CD4-positive, alpha-beta T cell treated with Interferon gamma for 1 hour (primary cell): ENCODE results near the gene NCK2.
"Not testable (repeated sequence)": the region's sequence is repeated elsewhere in the genome, so short reads cannot be mapped to it uniquely, and the experiment has no call there.

ENCODE experiments used
- DNase-seq: peaks from one replicate; pipeline ENCODE4 v3.0.0-alpha.2; 2020

NCK2 gene

GRCh38 chr2:105879106-105879802, 134.5 kb downstream of the NCK2 start:
- no peak for DNase-seq

DNA sequence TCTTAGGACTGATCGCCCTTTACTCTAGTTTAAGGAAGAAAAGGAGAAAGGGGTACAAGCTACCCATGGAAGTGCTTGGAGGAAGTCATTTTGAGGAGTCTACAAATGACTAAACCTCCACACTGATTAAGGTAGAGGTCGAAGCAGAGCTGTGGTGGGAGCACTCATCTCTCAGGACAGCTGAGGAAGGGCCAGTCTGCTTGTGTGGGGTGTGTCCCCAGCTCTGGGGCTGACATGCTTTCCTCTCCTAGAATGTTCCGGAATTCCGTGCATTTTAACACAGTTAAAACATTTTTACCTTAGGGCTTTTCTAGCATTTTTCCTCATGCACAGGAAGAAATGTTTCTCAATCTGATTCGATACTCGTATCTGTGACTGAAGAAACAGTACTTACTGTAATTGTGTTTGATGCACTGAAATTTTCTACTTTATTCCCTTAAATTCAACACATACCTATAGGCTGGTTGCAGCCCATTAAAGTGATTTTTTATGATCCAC, 135.1 kb downstream of the NCK2 start:
- no peak for DNase-seq

DNA sequence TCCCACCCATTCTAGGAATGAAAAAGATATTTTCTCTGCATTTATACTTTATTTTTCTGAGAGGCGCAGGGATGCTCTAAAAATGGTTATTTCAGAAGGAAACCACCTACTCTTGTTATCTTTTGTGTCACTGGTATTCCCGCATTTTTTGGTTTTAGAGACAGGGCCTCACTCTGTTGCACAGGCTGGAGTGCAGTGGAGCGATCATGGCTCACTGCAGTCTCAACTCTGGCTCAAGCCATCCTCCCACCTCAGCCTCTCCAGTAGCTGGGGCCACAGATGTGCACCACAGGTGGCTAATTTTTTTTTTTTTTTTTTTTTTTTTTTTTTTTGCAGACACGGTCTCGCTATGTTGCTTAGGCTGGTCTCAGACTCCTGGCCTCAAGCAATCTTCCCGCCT, 135.9 kb downstream of the NCK2 start:
- no peak for DNase-seq

DNA sequence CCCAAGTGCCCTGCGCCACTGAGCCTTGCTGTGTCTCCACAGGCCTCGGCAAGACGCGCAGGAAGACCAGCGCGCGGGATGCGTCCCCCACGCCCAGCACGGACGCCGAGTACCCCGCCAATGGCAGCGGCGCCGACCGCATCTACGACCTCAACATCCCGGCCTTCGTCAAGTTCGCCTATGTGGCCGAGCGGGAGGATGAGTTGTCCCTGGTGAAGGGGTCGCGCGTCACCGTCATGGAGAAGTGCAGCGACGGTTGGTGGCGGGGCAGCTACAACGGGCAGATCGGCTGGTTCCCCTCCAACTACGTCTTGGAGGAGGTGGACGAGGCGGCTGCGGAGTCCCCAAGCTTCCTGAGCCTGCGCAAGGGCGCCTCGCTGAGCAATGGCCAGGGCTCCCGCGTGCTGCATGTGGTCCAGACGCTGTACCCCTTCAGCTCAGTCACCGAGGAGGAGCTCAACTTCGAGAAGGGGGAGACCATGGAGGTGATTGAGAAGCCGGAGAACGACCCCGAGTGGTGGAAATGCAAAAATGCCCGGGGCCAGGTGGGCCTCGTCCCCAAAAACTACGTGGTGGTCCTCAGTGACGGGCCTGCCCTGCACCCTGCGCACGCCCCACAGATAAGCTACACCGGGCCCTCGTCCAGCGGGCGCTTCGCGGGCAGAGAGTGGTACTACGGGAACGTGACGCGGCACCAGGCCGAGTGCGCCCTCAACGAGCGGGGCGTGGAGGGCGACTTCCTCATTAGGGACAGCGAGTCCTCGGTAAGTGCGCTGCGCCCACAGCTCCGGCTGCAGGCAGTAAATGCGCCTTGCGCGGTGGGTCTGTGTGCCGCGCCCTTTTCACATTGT, 136.8 kb downstream of the NCK2 start:
- DNase-seq, result no peak

GRCh38 chr2:105882341-105882740, 137.6 kb downstream of the NCK2 start:
- no peak for DNase-seq

DNA sequence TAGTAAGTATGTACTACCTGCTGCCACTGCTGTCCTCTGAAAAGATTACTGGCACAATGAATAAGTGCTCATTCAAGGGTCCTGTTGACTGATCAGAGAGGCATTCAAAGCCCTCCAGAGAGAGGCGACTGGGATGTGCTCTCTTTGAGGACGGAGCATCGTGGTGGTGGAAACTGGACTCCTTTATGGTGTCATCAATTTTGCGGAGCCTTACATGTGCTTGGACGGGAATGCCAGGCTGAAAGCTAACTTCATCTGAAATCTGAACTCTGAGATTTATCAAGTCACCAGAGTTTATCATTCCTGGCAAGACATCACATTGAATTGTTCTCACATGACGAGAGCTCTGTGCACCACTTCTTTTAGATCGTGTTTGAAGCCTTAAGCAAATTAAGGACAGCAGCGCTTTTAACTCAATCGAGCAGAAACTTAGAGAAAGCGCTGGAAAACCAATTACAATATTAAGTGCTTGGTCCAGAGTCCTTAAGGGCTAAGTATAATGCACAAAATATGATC, 138.3 kb downstream of the NCK2 start:
- DNase-seq, result no peak

DNA sequence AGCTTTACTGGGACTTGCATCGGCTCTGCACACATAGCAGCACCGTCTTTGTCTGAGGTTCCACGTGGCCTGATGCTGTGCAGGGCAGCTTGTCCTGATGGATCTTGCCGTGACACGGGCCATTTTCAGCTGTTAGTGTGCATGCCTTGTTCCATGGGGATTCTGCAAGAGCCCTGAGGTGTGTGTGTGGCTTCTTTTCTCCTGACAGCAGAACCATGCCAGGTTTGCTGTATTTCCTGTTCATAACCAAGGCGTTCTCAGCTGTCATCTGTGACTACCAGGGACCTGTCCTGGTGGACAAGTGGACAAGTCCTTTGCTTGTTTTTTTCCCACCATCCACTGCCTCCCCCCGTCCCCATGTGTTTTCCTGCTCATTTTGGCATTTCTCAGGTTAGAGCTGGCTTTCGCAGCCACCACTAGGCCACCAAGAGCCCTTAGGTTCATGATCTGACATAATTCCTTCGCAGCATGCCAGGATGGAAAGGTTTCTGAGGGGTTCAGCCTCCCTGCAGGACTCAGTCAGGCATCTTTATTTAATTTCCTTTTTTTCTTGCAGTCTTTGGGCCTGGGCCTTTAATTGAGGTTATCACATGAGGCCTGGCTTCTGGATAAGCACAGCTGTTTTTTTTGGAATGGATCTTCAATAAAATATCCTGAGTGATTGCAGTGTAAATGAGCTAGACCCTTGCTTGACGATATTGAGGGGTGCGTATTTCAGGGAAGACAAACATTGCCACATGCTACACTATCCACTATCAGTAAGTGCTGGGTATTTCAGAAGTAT, 139.4 kb downstream of the NCK2 start:
- DNase-seq, result no peak

DNA sequence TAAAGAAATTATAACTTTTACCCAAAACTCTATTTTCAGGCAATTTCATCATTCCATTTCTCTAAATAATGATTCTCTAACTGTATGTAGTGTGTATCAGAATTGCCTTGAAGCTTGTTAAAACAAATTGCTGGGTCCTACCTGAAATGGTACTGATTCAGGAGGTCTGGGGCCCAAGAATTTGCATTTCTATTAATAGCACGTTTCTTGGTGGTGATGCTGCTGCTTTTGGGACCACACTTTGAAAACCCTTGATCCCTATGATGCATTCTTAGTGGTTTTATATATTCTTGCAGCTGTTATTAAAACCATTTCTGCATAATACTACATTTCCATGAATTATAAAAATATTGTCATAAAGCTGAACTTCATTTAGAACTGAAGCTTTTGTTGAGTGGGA, 140.7 kb downstream of the NCK2 start:
- no peak for DNase-seq

DNA sequence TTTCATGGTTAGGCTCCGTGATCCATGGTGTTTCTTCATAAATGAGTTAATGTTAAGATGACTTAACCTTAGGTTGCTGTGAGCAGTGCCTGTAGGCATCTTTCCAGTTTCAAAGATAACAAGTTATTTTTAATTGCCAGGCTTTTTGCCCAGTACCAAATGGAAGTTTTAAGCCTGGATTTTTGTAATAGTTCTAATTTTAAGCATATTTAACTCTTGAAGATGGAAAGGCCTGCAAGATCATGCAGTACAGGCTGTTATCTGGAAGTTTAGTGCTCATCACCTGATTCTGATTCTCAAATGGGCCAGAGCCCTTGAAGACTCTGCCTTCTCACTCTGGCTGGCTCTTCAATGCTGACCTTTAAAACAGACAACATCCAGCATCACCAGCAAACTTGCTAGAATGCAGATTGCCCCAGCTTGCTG, 141.3 kb downstream of the NCK2 start:
- DNase-seq, result no peak

- no peak for DNase-seq
Measured at GRCh38 chr2:105886687-105887086, 142.0 kb downstream of the NCK2 start.

GRCh38 chr2:105887256-105887655, 142.5 kb downstream of the NCK2 start:
- DNase-seq, result no peak

DNA sequence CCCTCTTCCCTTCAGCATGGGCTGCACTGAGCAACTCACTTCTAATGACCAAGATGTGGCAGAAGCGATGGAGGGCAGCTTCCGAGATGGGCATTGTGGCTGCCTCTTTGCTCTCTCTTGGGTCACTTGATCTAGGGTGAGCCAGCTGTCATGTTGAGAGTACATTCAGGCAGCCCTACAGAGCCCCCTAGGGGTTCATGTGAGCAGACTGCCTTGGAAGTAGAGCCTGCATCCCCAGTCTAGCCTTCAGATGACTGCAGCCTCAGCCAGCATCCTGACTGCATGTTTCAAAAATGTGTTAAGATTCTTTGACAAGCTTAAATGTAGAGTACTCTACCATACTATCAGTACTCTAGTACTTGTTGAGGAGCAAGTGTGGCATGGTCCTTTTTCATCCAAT, 143.9 kb downstream of the NCK2 start:
- DNase-seq, result peak; percentile 34

- no peak for DNase-seq
Measured at GRCh38 chr2:105889046-105889445, 144.3 kb downstream of the NCK2 start.

DNA sequence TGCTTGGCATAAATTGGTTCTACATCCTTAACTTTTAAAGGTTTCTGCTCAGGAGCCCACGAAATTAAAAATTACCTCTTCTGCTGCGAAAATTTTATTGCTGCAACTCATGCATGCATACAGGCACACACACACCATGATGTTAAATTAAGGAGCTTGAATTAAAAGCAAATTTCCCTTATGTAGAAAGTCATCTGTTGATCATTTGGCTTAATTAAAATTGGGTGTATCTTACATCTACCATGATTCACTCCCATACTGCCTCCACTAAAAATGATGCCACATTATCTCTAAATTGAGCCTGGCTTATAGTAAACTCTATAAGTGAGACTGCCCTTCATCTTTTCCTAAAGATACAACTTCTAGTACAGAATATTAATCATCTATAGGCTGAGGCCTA, 145.4 kb downstream of the NCK2 start:
- no peak for DNase-seq

GRCh38 chr2:105890856-105891255, 146.1 kb downstream of the NCK2 start:
- no peak for DNase-seq

- no peak for DNase-seq
Measured at GRCh38 chr2:105893011-105893995, 148.6 kb downstream of the NCK2 start.

- no peak for DNase-seq
Measured at GRCh38 chr2:105894327-105894944, 149.7 kb downstream of the NCK2 start.

GRCh38 chr2:105895990-105896764, 151.5 kb downstream of the NCK2 start:
- DNase-seq, result no peak

DNA sequence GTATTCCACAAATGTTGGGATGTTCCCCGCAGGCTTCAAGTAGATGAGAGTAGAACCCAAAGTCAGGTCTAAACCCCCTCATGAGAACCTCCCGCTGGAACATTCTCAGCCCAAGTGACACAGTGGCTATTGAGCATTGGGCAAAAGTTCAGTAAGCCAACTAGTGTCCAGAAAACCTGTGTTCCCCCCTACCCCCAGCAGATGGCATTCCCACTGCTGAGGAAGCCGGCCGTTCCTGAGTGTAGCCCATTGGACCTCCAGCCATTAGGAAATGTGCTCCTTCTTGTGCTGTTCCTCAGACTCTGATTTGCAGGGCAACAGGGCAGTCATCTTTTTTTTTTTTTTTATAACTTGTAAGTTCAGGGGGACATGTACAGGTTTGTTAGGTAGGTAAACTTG, 152.1 kb downstream of the NCK2 start:
- DNase-seq, result no peak

DNA sequence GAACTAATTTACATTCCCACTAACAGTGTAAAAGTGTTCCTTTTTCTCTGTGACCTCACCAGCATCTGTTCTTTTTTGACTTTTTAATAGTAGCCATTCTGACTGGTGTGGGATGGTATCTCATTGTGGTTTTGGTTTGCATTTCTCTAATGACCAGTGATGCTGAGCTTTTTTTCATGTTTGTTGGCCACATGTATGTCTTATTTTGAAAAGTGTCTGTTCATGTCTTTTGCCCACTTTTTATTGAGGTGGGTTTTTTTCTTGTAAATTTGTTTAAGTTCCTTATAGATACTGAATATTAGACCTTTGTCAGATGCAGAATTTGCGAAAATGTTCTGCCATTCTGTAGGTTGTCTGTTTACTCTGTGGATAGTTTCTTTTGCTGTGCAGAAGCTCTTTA, 153.0 kb downstream of the NCK2 start:
- not testable (repeated sequence) for DNase-seq
